Fibroblast of the aortic adventitia (primary cell): ENCODE data around the gene ZNF512B. TPM values are rescaled to one million over a fixed set of nuclear protein-coding genes. Genes with fewer than 3 reads are reported as not detected.

Experiments
- DNase-seq: peaks from one replicate; pipeline ENCODE4 v3.0.0-alpha.2; 2010; ENCODE audit warnings: low read depth
- H3K4me3 ChIP-seq: 2 replicates; pipeline ENCODE4 v1.5.1; 2011; ENCODE audit warnings: low read depth, mild to moderate bottlenecking, control low read depth, low read length, moderate library complexity
- total RNA-seq: library from RNA; depleted of rRNA; stranded (reverse); fragments of >200 nt; gene quantifications from 2 replicates; pipeline ENCODE4 v1.2.3, GENCODE V29; 2012; ENCODE audit warnings: low replicate concordance
- TF ChIP-seq, protein P1 (sequence below): IDR thresholded peaks from 2 replicates; pipeline ENCODE4 v1.5.1; 2011; ENCODE audit warnings: mild to moderate bottlenecking, low read length, control low read depth, inconsistent platforms; ENCODE audit not compliant: insufficient read depth

Gene ZNF512B
- total RNA-seq, 1 donor: 12.3 TPM

DNA sequence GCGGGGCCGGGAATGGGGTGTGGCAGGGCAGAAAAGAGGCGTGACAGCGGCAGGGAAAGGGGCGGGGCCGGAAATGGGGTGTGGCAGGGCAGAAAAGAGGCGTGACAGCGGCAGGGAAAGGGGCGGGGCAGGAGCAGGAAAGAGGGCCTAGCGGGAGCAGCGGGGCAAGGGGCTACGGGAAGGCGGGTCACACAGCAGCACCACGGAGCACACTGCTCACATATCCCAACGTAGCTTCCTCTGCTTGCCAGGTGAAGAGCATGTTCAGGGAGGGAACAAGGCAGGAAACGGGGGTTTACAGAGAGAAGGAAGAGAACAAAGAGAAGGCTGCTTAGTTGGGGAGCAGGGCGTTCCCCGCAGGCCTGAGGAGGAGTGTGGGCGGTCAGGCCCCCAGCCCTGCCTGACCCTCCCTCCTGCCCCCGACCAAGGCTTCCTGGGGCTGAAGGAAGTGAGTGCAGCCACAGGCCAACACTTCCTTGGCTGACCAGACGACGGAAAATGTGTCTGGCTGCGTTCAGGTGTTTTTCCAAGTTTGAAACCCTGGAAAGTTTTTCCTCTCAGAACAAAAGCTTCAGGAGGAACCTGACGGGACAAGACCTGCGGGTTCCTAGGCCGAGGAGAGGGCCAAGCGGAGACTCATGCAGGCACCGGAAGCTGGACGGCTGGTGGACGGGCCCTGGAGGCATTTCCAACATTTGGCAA is 27.3 kb downstream of the ZNF512B start:
- TF ChIP-seq, protein P1, sequence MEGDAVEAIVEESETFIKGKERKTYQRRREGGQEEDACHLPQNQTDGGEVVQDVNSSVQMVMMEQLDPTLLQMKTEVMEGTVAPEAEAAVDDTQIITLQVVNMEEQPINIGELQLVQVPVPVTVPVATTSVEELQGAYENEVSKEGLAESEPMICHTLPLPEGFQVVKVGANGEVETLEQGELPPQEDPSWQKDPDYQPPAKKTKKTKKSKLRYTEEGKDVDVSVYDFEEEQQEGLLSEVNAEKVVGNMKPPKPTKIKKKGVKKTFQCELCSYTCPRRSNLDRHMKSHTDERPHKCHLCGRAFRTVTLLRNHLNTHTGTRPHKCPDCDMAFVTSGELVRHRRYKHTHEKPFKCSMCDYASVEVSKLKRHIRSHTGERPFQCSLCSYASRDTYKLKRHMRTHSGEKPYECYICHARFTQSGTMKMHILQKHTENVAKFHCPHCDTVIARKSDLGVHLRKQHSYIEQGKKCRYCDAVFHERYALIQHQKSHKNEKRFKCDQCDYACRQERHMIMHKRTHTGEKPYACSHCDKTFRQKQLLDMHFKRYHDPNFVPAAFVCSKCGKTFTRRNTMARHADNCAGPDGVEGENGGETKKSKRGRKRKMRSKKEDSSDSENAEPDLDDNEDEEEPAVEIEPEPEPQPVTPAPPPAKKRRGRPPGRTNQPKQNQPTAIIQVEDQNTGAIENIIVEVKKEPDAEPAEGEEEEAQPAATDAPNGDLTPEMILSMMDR: no peak
- H3K4me3 ChIP-seq: no peak overlapping the region
- no peak for DNase-seq

DNA sequence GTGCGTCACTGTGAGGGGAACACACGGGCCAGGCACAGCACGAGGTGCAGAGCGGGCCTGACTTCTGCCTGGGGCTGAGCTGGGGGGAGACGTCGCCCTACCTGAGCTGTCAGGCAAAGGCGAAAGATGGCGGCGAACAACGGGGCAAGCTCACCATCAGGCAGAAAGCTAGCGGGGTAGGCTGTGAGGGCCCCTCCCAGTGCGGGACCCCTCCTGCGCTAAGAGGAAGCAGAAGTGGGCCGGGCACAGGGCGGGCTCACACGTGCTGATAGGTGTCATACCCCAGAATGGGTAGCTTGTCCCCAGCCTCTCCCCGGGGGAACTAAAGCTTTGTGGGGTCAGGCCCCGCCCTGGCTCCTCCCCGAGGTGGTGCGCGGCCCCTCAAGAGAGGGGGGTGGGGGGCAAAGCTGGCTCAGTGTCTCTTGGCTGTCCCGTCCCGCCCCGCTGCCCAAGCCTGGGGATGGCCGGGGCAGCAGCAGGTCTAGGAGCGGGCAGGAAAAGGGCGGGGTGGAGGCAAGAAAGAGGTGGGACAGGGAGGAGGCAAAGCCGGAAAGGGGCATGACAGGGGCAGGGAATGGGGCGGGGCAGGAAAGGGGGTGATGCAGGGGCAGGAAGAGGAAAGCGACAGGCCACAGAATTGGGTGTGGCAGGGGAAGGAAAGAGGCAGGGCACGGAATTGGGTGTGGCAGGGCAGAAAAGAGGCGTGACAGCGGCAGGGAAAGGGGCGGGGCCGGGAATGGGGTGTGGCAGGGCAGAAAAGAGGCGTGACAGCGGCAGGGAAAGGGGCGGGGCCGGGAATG is 28.2 kb downstream of the ZNF512B start:
- TF ChIP-seq, protein P1: no peak
- no peak for DNase-seq

DNA sequence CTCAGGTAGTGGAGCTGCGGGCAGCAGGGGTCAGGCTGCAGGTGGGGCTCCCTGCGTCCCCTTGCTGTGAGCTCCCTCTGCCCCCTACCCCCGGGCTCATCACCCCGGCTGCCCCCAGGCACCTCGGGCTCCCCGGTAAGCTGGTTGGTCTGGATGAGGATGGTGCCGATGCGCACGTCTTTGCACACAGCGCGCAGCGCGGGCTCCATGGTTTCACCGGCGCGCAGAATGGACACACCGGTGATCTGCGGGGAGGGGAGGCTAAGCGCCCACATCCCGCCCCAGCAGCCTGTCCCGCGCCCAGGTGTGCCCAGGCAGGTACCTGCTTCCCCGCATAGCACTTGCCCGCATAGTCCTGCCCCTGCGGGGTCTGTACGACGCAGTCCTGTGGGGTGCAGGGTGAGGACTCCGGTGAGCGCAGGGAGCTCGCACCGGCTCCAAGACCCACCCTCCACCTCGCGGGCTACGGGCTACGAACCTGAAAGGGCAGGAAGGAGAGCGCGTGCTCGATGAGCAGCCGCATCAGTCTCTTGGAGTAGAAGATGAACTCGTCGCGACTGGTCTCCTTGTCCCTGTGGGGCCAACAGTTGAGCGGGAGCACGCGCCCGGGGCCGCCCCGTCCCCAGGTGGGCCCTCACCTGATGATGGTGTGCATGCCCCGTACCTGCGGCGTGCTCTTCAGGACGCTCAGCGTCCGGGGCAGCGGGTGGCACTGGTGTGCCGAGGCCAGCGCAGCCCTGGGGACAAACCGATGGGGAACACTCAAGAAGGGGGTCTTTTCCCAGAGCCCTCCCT is 29.1 kb downstream of the ZNF512B start:
- no peak overlapping the region for H3K4me3 ChIP-seq
- DNase-seq: no peak
- TF ChIP-seq, protein P1: no peak

More for the DNA sequence above, 28.2 kb downstream of the ZNF512B start:
- H3K4me3 ChIP-seq: no peak overlapping the region

DNA sequence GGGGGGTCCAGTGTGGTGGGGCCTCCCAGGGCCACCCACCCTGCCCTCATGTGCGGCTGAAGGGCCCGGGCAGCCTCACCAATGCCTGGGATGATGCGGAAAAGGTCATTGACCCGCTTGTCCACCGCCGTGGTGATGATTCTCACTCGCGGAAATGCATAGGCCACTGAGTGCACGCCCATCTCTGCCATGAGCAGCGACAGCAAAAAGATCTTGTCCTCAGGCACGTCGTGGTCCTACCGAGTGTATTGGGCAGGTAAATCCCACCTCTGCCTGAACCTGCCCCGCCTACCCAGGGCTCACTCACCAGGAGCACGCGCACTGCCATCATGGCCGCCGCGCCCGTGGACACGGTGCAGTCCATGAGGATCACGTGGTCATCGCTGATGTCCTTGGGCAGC is 29.7 kb downstream of the ZNF512B start:
- no peak for DNase-seq
- H3K4me3 ChIP-seq: no peak overlapping the region
- TF ChIP-seq, protein P1: no peak

- H3K4me3 ChIP-seq: no peak overlapping the region
- TF ChIP-seq, protein P1: no peak
- DNase-seq: no peak
Observed at GRCh38 chr20:63939061-63939935, 30.4 kb downstream of the ZNF512B start.

DNA sequence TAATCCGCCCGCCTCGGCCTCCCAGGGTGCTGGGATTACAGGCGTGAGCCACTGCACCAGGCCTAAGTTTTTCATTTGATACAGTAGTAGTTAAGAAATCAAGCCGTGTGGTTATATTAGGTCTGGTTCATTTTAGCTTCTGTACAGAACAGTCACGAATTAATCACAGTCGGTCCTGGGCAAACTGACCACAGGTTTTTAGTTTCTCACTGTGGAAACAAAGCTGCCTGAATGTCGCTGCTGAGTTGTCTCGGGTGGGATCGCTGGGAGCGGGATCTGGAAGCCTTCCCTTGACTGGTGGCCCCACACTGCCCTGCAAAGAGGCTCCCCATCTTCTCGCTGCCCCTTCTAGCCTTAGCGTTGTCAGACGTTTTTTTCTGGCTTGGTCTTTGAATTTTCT is 32.1 kb downstream of the ZNF512B start:
- DNase-seq: no peak
- H3K4me3 ChIP-seq: no peak overlapping the region
- TF ChIP-seq, protein P1: no peak
